ENCODE measurements around the gene BAIAP3. TPM values are rescaled to one million over a fixed set of nuclear protein-coding genes. Genes with fewer than 3 reads are reported as not detected.

Gene BAIAP3
- total RNA-seq, 6 donors from 2014 or later = 3.2 to 57.6 (median 11.5) TPM

GRCh38 chr16:1343428-1344242 is 10.2 kb downstream of the BAIAP3 start:
- Histone ChIP-seq H3K36me3 (peaks cover 0 to 13% (median 10%) of the 10 kb centered on the region in 4 donors), H3K27ac (no peak overlapping the region), H3K9me3 (no peaks in the 10 kb centered on the region), H3K27me3 (no peaks in the 10 kb centered on the region), H3K4me3 (peak overlapping the region in 3 of 4 donors; percentile 16 to 41 (median 33)), H3K4me1 (peaks cover 9 to 19% (median 16%) of the 10 kb centered on the region in 4 donors)
- TF ChIP-seq CTCF (IDR thresholded peaks at IDR 0.05) = peak in 1 of 6 experiments; percentile 4
- TF ChIP-seq POLR2AphosphoS5 (IDR thresholded peaks at IDR 0.05) = no peak
- 30 to 63% methylated on average over 24 to 41 of the region's 44 CpGs for WGBS, 2 donors
- DNase-seq = peak in 1 of 2 donors; percentile 83
- no peak for ATAC-seq (ENCODE audit: low FRiP score in 2 of 2)

GRCh38 chr16:1344499-1344898 is 11.1 kb downstream of the BAIAP3 start:
- Histone ChIP-seq H3K27me3 (no peaks in the 10 kb centered on the region), H3K4me1 (peaks cover 9 to 19% (median 16%) of the 10 kb centered on the region in 4 donors), H3K27ac (no peak overlapping the region), H3K4me3 (no peak overlapping the region), H3K36me3 (peaks cover 0 to 22% (median 19%) of the 10 kb centered on the region in 4 donors), H3K9me3 (no peaks in the 10 kb centered on the region)
- no peak for TF ChIP-seq EP300 (IDR thresholded peaks at IDR 0.05)
- TF ChIP-seq CTCF (IDR thresholded peaks at IDR 0.05) = no peak
- no peak for TF ChIP-seq POLR2AphosphoS5 (IDR thresholded peaks at IDR 0.05)
- no peak for TF ChIP-seq POLR2A (IDR thresholded peaks at IDR 0.05)
- DNase-seq (no peak), ATAC-seq (ENCODE audit: low FRiP score in 2 of 2) (no peak)
- WGBS, 2 donors = 87 to 92% methylated on average over 4 to 10 of the region's 14 CpGs

GRCh38 chr16:1345087-1345486 is 11.6 kb downstream of the BAIAP3 start:
- peak in 1 of 2 donors; percentile 56 for DNase-seq
- WGBS, 2 donors = 84% methylated on average over 5 of the region's 11 CpGs; no CpG with 5 or more reads in 1 of the 2 donors

GRCh38 chr16:1345651-1346421 is 12.4 kb downstream of the BAIAP3 start:
- TF ChIP-seq EP300 (IDR thresholded peaks at IDR 0.05) (no peak), POLR2A (IDR thresholded peaks at IDR 0.05) (no peak), POLR2AphosphoS5 (IDR thresholded peaks at IDR 0.05) (no peak), CTCF (IDR thresholded peaks at IDR 0.05) (no peak)
- 73 to 86% methylated on average over 7 to 24 of the region's 31 CpGs for WGBS, 2 donors
- Histone ChIP-seq H3K27me3 (no peaks in the 10 kb centered on the region), H3K9me3 (no peaks in the 10 kb centered on the region), H3K36me3 (peaks cover 0 to 31% (median 22%) of the 10 kb centered on the region in 4 donors), H3K27ac (no peak overlapping the region), H3K4me3 (no peak overlapping the region), H3K4me1 (peaks cover 16 to 30% (median 22%) of the 10 kb centered on the region in 4 donors)
- peak in 1 of 2 donors; percentile 75 for DNase-seq
- no peak for ATAC-seq (ENCODE audit: low FRiP score in 2 of 2)

More at GRCh38 chr16:1345087-1345486, 11.6 kb downstream of the BAIAP3 start:
- Histone ChIP-seq H3K36me3 (peaks cover 0 to 28% (median 22%) of the 10 kb centered on the region in 4 donors), H3K4me1 (peaks cover 9 to 22% (median 16%) of the 10 kb centered on the region in 4 donors), H3K4me3 (no peak overlapping the region), H3K27ac (no peak overlapping the region), H3K9me3 (no peaks in the 10 kb centered on the region), H3K27me3 (no peaks in the 10 kb centered on the region)
- no peak for TF ChIP-seq POLR2AphosphoS5 (IDR thresholded peaks at IDR 0.05)
- TF ChIP-seq CTCF (IDR thresholded peaks at IDR 0.05) = no peak
- no peak for TF ChIP-seq EP300 (IDR thresholded peaks at IDR 0.05)
- TF ChIP-seq POLR2A (IDR thresholded peaks at IDR 0.05) = no peak
- ATAC-seq (ENCODE audit: low FRiP score in 2 of 2) = no peak
